K562 (cell line): ENCODE data around the gene SLC26A11. TPM values are rescaled to one million over a fixed set of nuclear protein-coding genes. Genes with fewer than 3 reads are reported as not detected.

Experiments used
- ATAC-seq: fragments of 200-7000 bp; cut with Tn5 transposase; 3 replicates; pipeline ENCODE4 v1.9.1; 2020; ENCODE audit warnings: moderate library complexity
- BruUV-seq: library from RNA; stranded (reverse); fragments of 400-500 nt; replicated peaks from 2 replicates; lab custom pipeline; 2021; lab: Mats Ljungman, UMichigan
- CTCF ChIA-PET: fragments of 300-600 bp; formaldehyde crosslinking; extraction: SDS; loops from one replicate; lab custom pipeline; 2021; ENCODE audit warnings: low intra/inter-chr PET ratio; lab: Yijun Ruan, JAX
- POLR2A ChIA-PET: fragments of 300-600, 350-650 bp; sonication (Branson Sonifier 250); formaldehyde crosslinking; extraction: SDS; loops from one replicate; lab custom pipeline; 2021; ENCODE audit warnings: antibody characterized with exemption, inconsistent platforms; lab: Yijun Ruan, JAX
- DNase-seq, 4 experiments: peaks; one replicate each; pipeline versions ENCODE4 v3.0.0 to v3.0.0-alpha.2; 2011 to 2018; ENCODE audit warnings: low spot score in 3 of 4, mixed read lengths in 3 of 4; ENCODE audit errors: extremely low read depth in 1 of 4
- FAIRE-seq: peaks from 2 replicates; lab custom pipeline; 2011; peaks lifted over from hg19 to GRCh38; lab: Jason Lieb, UNC
- H2AFZ ChIP-seq: 2 replicates; pipeline ENCODE4 v1.6.0; 2011; ENCODE audit warnings: low read depth, low read length, control low read depth, inconsistent platforms
- H3K27ac ChIP-seq: fragments of 200-600 bp; 3 replicates; pipeline ENCODE4 v1.8.0; 2011; ENCODE audit warnings: low read depth, mild to moderate bottlenecking, control low read depth, inconsistent platforms, low read length, moderate library complexity, mixed read lengths; ENCODE audit errors: extremely low read depth
- H3K27me3 ChIP-seq, 2 experiments: fragments of 300-600 bp in 1 of 2; 2 replicates in 1 of 2; 3 replicates in 1 of 2; pipeline versions ENCODE4 v1.6.0 to v1.8.0; 2011; ENCODE audit warnings: inconsistent platforms in 2 of 2, low read length in 2 of 2, mild to moderate bottlenecking in 1 of 2, mixed read lengths in 1 of 2, moderate library complexity in 1 of 2; ENCODE audit not compliant: control insufficient read depth in 2 of 2, insufficient read depth in 2 of 2
- H3K36me3 ChIP-seq: fragments of 300-600 bp; 3 replicates; pipeline ENCODE4 v1.8.0; 2011; ENCODE audit warnings: mild to moderate bottlenecking, low read length, inconsistent platforms; ENCODE audit not compliant: control insufficient read depth, insufficient read depth
- H3K4me1 ChIP-seq, 2 experiments: fragments of 200-600 bp in 1 of 2; replicated peaks in 1 of 2; 2 replicates in 1 of 2; 3 replicates in 1 of 2; pipeline versions ENCODE4 v1.5.1 to v1.8.0; 2011; ENCODE audit warnings: inconsistent platforms in 2 of 2, low read length in 2 of 2, mild to moderate bottlenecking in 1 of 2, mixed read lengths in 1 of 2, moderate library complexity in 1 of 2; ENCODE audit not compliant: control insufficient read depth in 2 of 2, insufficient read depth in 2 of 2
- H3K4me2 ChIP-seq: 2 replicates; pipeline ENCODE4 v1.6.1; 2011; ENCODE audit warnings: low read length, control low read depth, inconsistent platforms, mixed read lengths; ENCODE audit not compliant: insufficient read depth
- H3K4me3 ChIP-seq: fragments of 200-600 bp; sonication (generic), shearing (Covaris generic); 2 replicates; pipeline ENCODE4 v1.5.1; 2016; ENCODE audit warnings: control low read depth, inconsistent platforms
- H3K79me2 ChIP-seq: fragments of 200-600 bp; 3 replicates; pipeline ENCODE4 v1.8.0; 2011; ENCODE audit warnings: low read length, inconsistent platforms; ENCODE audit not compliant: control insufficient read depth, insufficient read depth
- H3K9ac ChIP-seq, 2 experiments: 2 replicates each; pipeline versions ENCODE4 v1.6.0 to v1.6.1; 2011; ENCODE audit warnings: low read depth in 2 of 2, low read length in 2 of 2, control low read depth in 1 of 2, inconsistent platforms in 1 of 2, mild to moderate bottlenecking in 1 of 2, mixed read lengths in 1 of 2; ENCODE audit not compliant: insufficient read depth in 1 of 2
- H3K9me1 ChIP-seq: one replicate; pipeline ENCODE4 v1.6.0; 2011; ENCODE audit warnings: inconsistent platforms, mild to moderate bottlenecking, low read length, moderate library complexity; ENCODE audit not compliant: control insufficient read depth, insufficient read depth
- H3K9me3 ChIP-seq: replicated peaks from 2 replicates; pipeline ENCODE4 v1.5.1; 2011; ENCODE audit warnings: low read depth, low read length, inconsistent platforms; ENCODE audit not compliant: control insufficient read depth, insufficient read depth
- H4K20me1 ChIP-seq: replicated peaks from 2 replicates; pipeline ENCODE4 v1.6.1; 2011; ENCODE audit warnings: low read length, inconsistent platforms, mixed read lengths; ENCODE audit not compliant: control insufficient read depth, insufficient read depth
- CBFB ChIP-seq: sonication (generic); formaldehyde crosslinking; IDR thresholded peaks from 2 replicates; pipeline ENCODE4 v1.4.0; 2020; ENCODE audit warnings: mild to moderate bottlenecking, missing genetic modification reagents
- DACH1 ChIP-seq: fragments of 450-650 bp; IDR thresholded peaks from 2 replicates; pipeline ENCODE4 v1.6.1; 2018; ENCODE audit not compliant: partially characterized antibody
- DEAF1 ChIP-seq: fragments of 450-650 bp; formaldehyde crosslinking; IDR thresholded peaks from 2 replicates; pipeline ENCODE4 v1.4.0; 2020; ENCODE audit warnings: mild to moderate bottlenecking, moderate library complexity
- E2F8 ChIP-seq: fragments of 450-650 bp; IDR thresholded peaks from 2 replicates; pipeline ENCODE4 v1.7.1; 2018; ENCODE audit warnings: mild to moderate bottlenecking, low read depth; ENCODE audit not compliant: partially characterized antibody
- MXI1 ChIP-seq: IDR thresholded peaks from 2 replicates; pipeline ENCODE4 v1.6.1; 2011; ENCODE audit warnings: low read depth, mild to moderate bottlenecking, improper control_type of control experiment, low read length
- MYBL2 ChIP-seq, 2 experiments: fragments of 450-650 bp in 1 of 2; sonication (generic) in 1 of 2; formaldehyde crosslinking in 1 of 2; IDR thresholded peaks; 2 replicates each; pipeline versions ENCODE4 v1.6.1 to v1.8.1; 2017 to 2022; ENCODE audit warnings: borderline replicate concordance in 1 of 2, inconsistent platforms in 1 of 2, low read depth in 1 of 2, mild to moderate bottlenecking in 1 of 2, missing genetic modification reagents in 1 of 2, moderate library complexity in 1 of 2
- PYGO2 ChIP-seq: fragments of 450-650 bp; IDR thresholded peaks from 2 replicates; pipeline ENCODE4 v1.6.1; 2016; ENCODE audit warnings: mild to moderate bottlenecking, missing genetic modification characterization, moderate library complexity, missing compliant biosample characterization
- SETDB1 ChIP-seq: IDR thresholded peaks from one replicate; pipeline ENCODE4 v1.6.1; 2012; ENCODE audit warnings: low read length, control low read depth, inconsistent platforms
- STAT5B ChIP-seq: fragments of 250-450 bp; sonication (Bioruptor Pico); IDR thresholded peaks from 2 replicates; pipeline ENCODE4 v1.8.0; 2021; ENCODE audit warnings: mild to moderate bottlenecking, inconsistent platforms
- USF2 ChIP-seq: sonication (generic); formaldehyde crosslinking; IDR thresholded peaks from 2 replicates; pipeline ENCODE4 v1.5.0; 2020; ENCODE audit warnings: missing genetic modification reagents
- ZC3H4 ChIP-seq: sonication (generic); formaldehyde crosslinking; IDR thresholded peaks from 2 replicates; pipeline ENCODE4 v1.9.0; 2021; ENCODE audit warnings: missing genetic modification reagents, borderline replicate concordance
- ZNF395 ChIP-seq: fragments of 200-800 bp; sonication (Bioruptor generic); IDR thresholded peaks from 2 replicates; pipeline ENCODE4 v1.6.1; 2017; ENCODE audit warnings: missing genetic modification characterization, missing compliant biosample characterization
- ZZZ3 ChIP-seq: fragments of 450-650 bp; IDR thresholded peaks from 2 replicates; pipeline ENCODE4 v1.6.1; 2016; ENCODE audit warnings: antibody characterized with exemption, mild to moderate bottlenecking, moderate library complexity
- WGBS: fragments of 100-300 bp; shearing (Covaris generic); methylation state at CpG from one replicate; pipeline ENCODE4 v1.1.6; 2016; ENCODE audit warnings: low coverage, mixed read lengths; ENCODE audit not compliant: insufficient coverage; ENCODE audit errors: missing lambda C conversion rate; 5-methylcytosine and 5-hydroxymethylcytosine counted together
- in situ Hi-C: fragments of 300-500 bp; cut with MboI; formaldehyde crosslinking; loops from 4 replicates; pipeline ENCODE4 v1.15.0; 2018; ENCODE audit warnings: inconsistent platforms, mixed read lengths
- intact Hi-C: fragments of 100-400 bp; cut with micrococcal nuclease; formaldehyde crosslinking; loops from 2 replicates; pipeline ENCODE4 v1.14.2; 2022
- polyA plus RNA-seq, 8 experiments: library from polyadenylated mRNA; depleted of rRNA in 4 of 8; stranded (reverse) in 5 of 8; unstranded in 3 of 8; fragments of >200 nt; fragmentation: Nextera tagmentation in 2 of 8; fragmentation: Illumina TruSeq in 1 of 8; extraction: Ambion mirVana in 2 of 8; extraction: Trizol in 1 of 8; gene quantifications; 2 replicates each; pipeline versions ENCODE4 v1.2.1 to v1.2.3, GENCODE V29; 2011 to 2014; ENCODE audit warnings: inconsistent platforms in 1 of 8, missing spikeins in 1 of 8
- total RNA-seq, 7 experiments: library from RNA; depleted of rRNA in 6 of 7; stranded (reverse); fragments of >200 nt in 6 of 7; fragmentation: Illumina TruSeq in 2 of 7; extraction: Trizol in 2 of 7; gene quantifications; 2 replicates each; pipeline versions ENCODE4 v1.2.1 to v1.2.3, GENCODE V29; 2011 to 2021; ENCODE audit warnings: low replicate concordance in 1 of 7

The SLC26A11 gene
- total and polyA plus RNA-seq, 9 of the 15 experiments (the other 6 are each of a cell fraction or from before 2014, with no cell fraction given), result 0.06 to 3.1 (median 1.2) TPM; not detected in 1

GRCh38 chr17:80283116-80283852, 63.1 kb downstream of the SLC26A11 start (continued):
- TF ChIP-seq STAT5B, result no peak
- TF ChIP-seq SETDB1, result no peak
- TF ChIP-seq DACH1, result no peak
- no peak for TF ChIP-seq ZC3H4
- no peak for TF ChIP-seq USF2

GRCh38 chr17:80284631-80285030, 64.4 kb downstream of the SLC26A11 start:
- Histone ChIP-seq H3K27ac (no peak overlapping the region), H3K4me1 (peaks cover 5 to 10% of the 10 kb centered on the region in 2 experiments; a peak in 3 of 5 replicates), H3K9me3 (no peaks in the 10 kb centered on the region), H3K9ac (0 out of 4 replicates have a peak overlapping the region, but pooled peaks of 1 of the 2 experiments have one; percentile 13), H3K9me1 (no peaks in the 10 kb centered on the region), H2AFZ (no peak overlapping the region), H3K36me3 (peaks cover 27% of the 10 kb centered on the region; the same call in 2 of the 3 replicates), H3K79me2 (no peaks in the 10 kb centered on the region; the same call in 2 of the 3 replicates), H4K20me1 (peaks cover 7% of the 10 kb centered on the region), H3K27me3 (no peaks in the 10 kb centered on the region), H3K4me2 (no peak overlapping the region), H3K4me3 (no peak overlapping the region)
- CTCF ChIA-PET, result interaction anchor here (1.0 kb wide), 1 partner anchor 89 kb away, joined by 3 read pairs; no protein-coding TSS in a partner anchor
- in situ Hi-C loops, result no loop called here
- FAIRE-seq (peak; percentile 91), DNase-seq (peak; percentile 71 to 84 (median 78)), ATAC-seq (peak; percentile 94)
- intact Hi-C loops, result no loop called here
- POLR2A ChIA-PET, result interaction anchor here (0.7 to 1.2 kb wide), 3 partner anchors 22 to 139 kb away, joined by 4 to 6 read pairs (median 4); no protein-coding TSS in a partner anchor
- BruUV-seq, result no TSS peak
- WGBS, result 21% methylated on average over 11 of the region's 11 CpGs
- TF ChIP-seq CBFB (no peak), MYBL2 (IDR thresholded peaks at IDR 0.05; ENCODE audit: low read depth) (no peak), MYBL2 (CRISPR knock-in tag; IDR thresholded peaks at IDR 0.05; ENCODE audit: borderline replicate concordance) (no peak), ZZZ3 (no peak), DEAF1 (CRISPR knock-in tag) (no peak), PYGO2 (no peak), E2F8 (no peak), ZNF395 (no peak), MXI1 (no peak)
